ENCODE measurements around the gene TBC1D4. TPM values are rescaled to one million over a fixed set of nuclear protein-coding genes. Genes with fewer than 3 reads are reported as not detected.

The TBC1D4 gene
- total RNA-seq, 4 donors from 2014 or later: 49.9 to 279 (median 211) TPM

GRCh38 chr13:75359266-75359665 lies 122.7 kb downstream of the TBC1D4 start:
- Histone ChIP-seq H3K4me1 (peaks cover 44 to 60% of the 10 kb centered on the region in 2 donors), H3K36me3 (no peaks in the 10 kb centered on the region), H3K27me3 (no peaks in the 10 kb centered on the region), H3K9me3 (no peaks in the 10 kb centered on the region), H3K27ac (peak overlapping the region; percentile 19 to 54 (median 32)), H3K4me3 (no peak overlapping the region)
- in situ Hi-C loops (cut with MboI; ENCODE audit: low sequenced_read_pairs in 4 of 4): no loop called here
- ATAC-seq (no peak), DNase-seq (no peak)
- TF ChIP-seq POLR2A (IDR thresholded peaks at IDR 0.05) (no peak), CTCF (IDR thresholded peaks at IDR 0.05 in 4 of 5, conservative IDR thresholded peaks at IDR 0.05 in 1 of 5) (no peak)
- intact Hi-C loops (cut with DNase I; ENCODE audit: low total_unique reads): loop anchor here (5.0 kb wide), 1 partner anchor 42 kb away; no protein-coding TSS in a partner anchor

- TF ChIP-seq POLR2A (IDR thresholded peaks at IDR 0.05) (no peak), CTCF (IDR thresholded peaks at IDR 0.05 in 4 of 5, conservative IDR thresholded peaks at IDR 0.05 in 1 of 5) (peak in 4 of 5 experiments; percentile 31 to 50 (median 36))
- H3K36me3 ChIP-seq: no peaks in the 10 kb centered on the region
- peaks cover 42 to 58% of the 10 kb centered on the region in 2 donors for H3K4me1 ChIP-seq
- in situ Hi-C loops (cut with MboI; ENCODE audit: low sequenced_read_pairs in 4 of 4) (no loop called here), intact Hi-C loops (cut with DNase I; ENCODE audit: low total_unique reads) (loop anchor here (5.0 kb wide), 1 partner anchor 40 kb away; no protein-coding TSS in a partner anchor)
- DNase-seq (no peak), ATAC-seq (peak; percentile 31 to 75)
- H3K27ac ChIP-seq: peak overlapping the region in 3 of 4 donors; percentile 19 to 41 (median 22)
- H3K27me3 ChIP-seq: no peaks in the 10 kb centered on the region
- H3K9me3 ChIP-seq: no peaks in the 10 kb centered on the region
- H3K4me3 ChIP-seq: no peak overlapping the region
These were observed 124.2 kb downstream of the TBC1D4 start for GRCh38 chr13:75357576-75358289.

GRCh38 chr13:75356421-75356820 lies 125.5 kb downstream of the TBC1D4 start:
- DNase-seq (no peak), ATAC-seq (no peak)
- Histone ChIP-seq H3K9me3 (no peaks in the 10 kb centered on the region), H3K4me3 (no peak overlapping the region), H3K27ac (peak overlapping the region in 1 of 4 donors; percentile 41), H3K4me1 (peaks cover 39 to 55% of the 10 kb centered on the region in 2 donors), H3K36me3 (no peaks in the 10 kb centered on the region), H3K27me3 (no peaks in the 10 kb centered on the region)
- intact Hi-C loops (cut with DNase I; ENCODE audit: low total_unique reads): loop anchor here (5.0 kb wide), 1 partner anchor 39 kb away; no protein-coding TSS in a partner anchor
- in situ Hi-C loops (cut with MboI; ENCODE audit: low sequenced_read_pairs in 4 of 4): no loop called here
- TF ChIP-seq POLR2A (IDR thresholded peaks at IDR 0.05) (no peak), CTCF (IDR thresholded peaks at IDR 0.05 in 4 of 5, conservative IDR thresholded peaks at IDR 0.05 in 1 of 5) (no peak)

GRCh38 chr13:75355609-75356008 lies 126.4 kb downstream of the TBC1D4 start:
- Histone ChIP-seq H3K27ac (peak overlapping the region in 3 of 4 donors; percentile 29 to 51 (median 50)), H3K9me3 (no peaks in the 10 kb centered on the region), H3K27me3 (no peaks in the 10 kb centered on the region), H3K36me3 (no peaks in the 10 kb centered on the region), H3K4me3 (no peak overlapping the region), H3K4me1 (peaks cover 39 to 48% of the 10 kb centered on the region in 2 donors)
- DNase-seq (no peak), ATAC-seq (no peak)
- TF ChIP-seq CTCF (IDR thresholded peaks at IDR 0.05 in 4 of 5, conservative IDR thresholded peaks at IDR 0.05 in 1 of 5) (no peak), POLR2A (IDR thresholded peaks at IDR 0.05) (no peak)
- intact Hi-C loops (cut with DNase I; ENCODE audit: low total_unique reads): loop anchor here (5.0 kb wide), 1 partner anchor 38 kb away; no protein-coding TSS in a partner anchor
- in situ Hi-C loops (cut with MboI; ENCODE audit: low sequenced_read_pairs in 4 of 4): no loop called here
